K562 (cell line): Measurements from ENCODE around the gene PSMG3.

Experiments
- BMI1 ChIP-seq: fragments of 150-350 bp; IDR thresholded peaks from 2 replicates; pipeline ENCODE4 v1.6.1; 2014; ENCODE audit warnings: low read length
- CREB3L1 ChIP-seq: fragments of 450-650 bp; IDR thresholded peaks from 2 replicates; pipeline ENCODE4 v1.6.1; 2014; ENCODE audit warnings: low read depth, mild to moderate bottlenecking, moderate library complexity, borderline replicate concordance
- ESRRB ChIP-seq: fragments of 250-450 bp; sonication (Bioruptor Pico); IDR thresholded peaks from 2 replicates; pipeline ENCODE4 v1.5.0; 2020; ENCODE audit warnings: mild to moderate bottlenecking, moderate library complexity, borderline replicate concordance
- GABPB2 ChIP-seq: fragments of 250-450 bp; sonication (Bioruptor Pico); conservative IDR thresholded peaks from 2 replicates; pipeline ENCODE4 v1.5.1; 2021; ENCODE audit warnings: mild to moderate bottlenecking
- KLF16 ChIP-seq: IDR thresholded peaks from 2 replicates; pipeline ENCODE4 v1.6.1; 2016; ENCODE audit warnings: antibody characterized with exemption
- POLR2AphosphoS2 ChIP-seq: IDR thresholded peaks from 2 replicates; pipeline ENCODE4 v1.6.1; 2012; ENCODE audit warnings: low read length, improper control_type of control experiment
- RFX7 ChIP-seq: fragments of 250-450 bp; sonication (Bioruptor Pico); IDR thresholded peaks from 2 replicates; pipeline ENCODE4 v1.5.1; 2021; ENCODE audit warnings: mild to moderate bottlenecking
- SP1 ChIP-seq: sonication (generic); formaldehyde crosslinking; IDR thresholded peaks from 2 replicates; pipeline ENCODE4 v1.8.1; 2022; ENCODE audit warnings: mild to moderate bottlenecking, missing genetic modification reagents
- SUPT5H ChIP-seq: fragments of 450-650 bp; IDR thresholded peaks from 2 replicates; pipeline ENCODE4 v1.6.1; 2016
- ZNF12 ChIP-seq: sonication (generic); formaldehyde crosslinking; IDR thresholded peaks from 2 replicates; pipeline ENCODE4 v1.4.0; 2020; ENCODE audit warnings: mild to moderate bottlenecking, missing genetic modification reagents
- ZNF561 ChIP-seq: fragments of 450-650 bp; formaldehyde crosslinking; conservative IDR thresholded peaks from 2 replicates; pipeline ENCODE4 v1.4.0; 2020; ENCODE audit warnings: mild to moderate bottlenecking, moderate library complexity
- TF ChIP-seq, protein P1 (sequence below): fragments of 150-350 bp; IDR thresholded peaks from 2 replicates; pipeline ENCODE4 v1.6.1; 2014; ENCODE audit warnings: low read depth, mild to moderate bottlenecking, low read length, borderline replicate concordance
- TF ChIP-seq, protein P2 (sequence below): sonication (generic); formaldehyde crosslinking; IDR thresholded peaks from 2 replicates; pipeline ENCODE4 v1.8.0; 2022; ENCODE audit warnings: mild to moderate bottlenecking, missing genetic modification reagents
- TF ChIP-seq, protein P3 (sequence below), 3 experiments: IDR thresholded peaks in 2 of 3; conservative IDR thresholded peaks in 1 of 3; 2 replicates each; pipeline ENCODE4 v1.5.1; 2011 to 2012; ENCODE audit warnings: low read length in 3 of 3, mild to moderate bottlenecking in 3 of 3, control low read depth in 2 of 3, improper control_type of control experiment in 1 of 3, inconsistent platforms in 1 of 3, low read depth in 1 of 3, mixed read lengths in 1 of 3, moderate library complexity in 1 of 3; ENCODE audit not compliant: insufficient read depth in 2 of 3

GRCh38 chr7:1598286-1598685, 28.5 kb upstream of the PSMG3 start:
- no peak for TF ChIP-seq SP1 (CRISPR knock-in tag)
- TF ChIP-seq SUPT5H: no peak
- no peak for TF ChIP-seq ZNF12 (CRISPR knock-in tag)
- TF ChIP-seq POLR2AphosphoS2: no peak
- TF ChIP-seq CREB3L1: no peak
- TF ChIP-seq, protein P1, sequence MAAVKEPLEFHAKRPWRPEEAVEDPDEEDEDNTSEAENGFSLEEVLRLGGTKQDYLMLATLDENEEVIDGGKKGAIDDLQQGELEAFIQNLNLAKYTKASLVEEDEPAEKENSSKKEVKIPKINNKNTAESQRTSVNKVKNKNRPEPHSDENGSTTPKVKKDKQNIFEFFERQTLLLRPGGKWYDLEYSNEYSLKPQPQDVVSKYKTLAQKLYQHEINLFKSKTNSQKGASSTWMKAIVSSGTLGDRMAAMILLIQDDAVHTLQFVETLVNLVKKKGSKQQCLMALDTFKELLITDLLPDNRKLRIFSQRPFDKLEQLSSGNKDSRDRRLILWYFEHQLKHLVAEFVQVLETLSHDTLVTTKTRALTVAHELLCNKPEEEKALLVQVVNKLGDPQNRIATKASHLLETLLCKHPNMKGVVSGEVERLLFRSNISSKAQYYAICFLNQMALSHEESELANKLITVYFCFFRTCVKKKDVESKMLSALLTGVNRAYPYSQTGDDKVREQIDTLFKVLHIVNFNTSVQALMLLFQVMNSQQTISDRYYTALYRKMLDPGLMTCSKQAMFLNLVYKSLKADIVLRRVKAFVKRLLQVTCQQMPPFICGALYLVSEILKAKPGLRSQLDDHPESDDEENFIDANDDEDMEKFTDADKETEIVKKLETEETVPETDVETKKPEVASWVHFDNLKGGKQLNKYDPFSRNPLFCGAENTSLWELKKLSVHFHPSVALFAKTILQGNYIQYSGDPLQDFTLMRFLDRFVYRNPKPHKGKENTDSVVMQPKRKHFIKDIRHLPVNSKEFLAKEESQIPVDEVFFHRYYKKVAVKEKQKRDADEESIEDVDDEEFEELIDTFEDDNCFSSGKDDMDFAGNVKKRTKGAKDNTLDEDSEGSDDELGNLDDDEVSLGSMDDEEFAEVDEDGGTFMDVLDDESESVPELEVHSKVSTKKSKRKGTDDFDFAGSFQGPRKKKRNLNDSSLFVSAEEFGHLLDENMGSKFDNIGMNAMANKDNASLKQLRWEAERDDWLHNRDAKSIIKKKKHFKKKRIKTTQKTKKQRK: no peak
- no peak for TF ChIP-seq GABPB2 (CRISPR knock-in tag)
- no peak for TF ChIP-seq RFX7
- TF ChIP-seq KLF16: no peak
- no peak for TF ChIP-seq ZNF561 (CRISPR knock-in tag)
- no peak for TF ChIP-seq ESRRB (CRISPR knock-in tag)
- TF ChIP-seq, protein P2, sequence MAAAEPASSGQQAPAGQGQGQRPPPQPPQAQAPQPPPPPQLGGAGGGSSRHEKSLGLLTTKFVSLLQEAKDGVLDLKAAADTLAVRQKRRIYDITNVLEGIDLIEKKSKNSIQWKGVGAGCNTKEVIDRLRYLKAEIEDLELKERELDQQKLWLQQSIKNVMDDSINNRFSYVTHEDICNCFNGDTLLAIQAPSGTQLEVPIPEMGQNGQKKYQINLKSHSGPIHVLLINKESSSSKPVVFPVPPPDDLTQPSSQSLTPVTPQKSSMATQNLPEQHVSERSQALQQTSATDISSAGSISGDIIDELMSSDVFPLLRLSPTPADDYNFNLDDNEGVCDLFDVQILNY (CRISPR knock-in tag): no peak
- TF ChIP-seq, protein P3, sequence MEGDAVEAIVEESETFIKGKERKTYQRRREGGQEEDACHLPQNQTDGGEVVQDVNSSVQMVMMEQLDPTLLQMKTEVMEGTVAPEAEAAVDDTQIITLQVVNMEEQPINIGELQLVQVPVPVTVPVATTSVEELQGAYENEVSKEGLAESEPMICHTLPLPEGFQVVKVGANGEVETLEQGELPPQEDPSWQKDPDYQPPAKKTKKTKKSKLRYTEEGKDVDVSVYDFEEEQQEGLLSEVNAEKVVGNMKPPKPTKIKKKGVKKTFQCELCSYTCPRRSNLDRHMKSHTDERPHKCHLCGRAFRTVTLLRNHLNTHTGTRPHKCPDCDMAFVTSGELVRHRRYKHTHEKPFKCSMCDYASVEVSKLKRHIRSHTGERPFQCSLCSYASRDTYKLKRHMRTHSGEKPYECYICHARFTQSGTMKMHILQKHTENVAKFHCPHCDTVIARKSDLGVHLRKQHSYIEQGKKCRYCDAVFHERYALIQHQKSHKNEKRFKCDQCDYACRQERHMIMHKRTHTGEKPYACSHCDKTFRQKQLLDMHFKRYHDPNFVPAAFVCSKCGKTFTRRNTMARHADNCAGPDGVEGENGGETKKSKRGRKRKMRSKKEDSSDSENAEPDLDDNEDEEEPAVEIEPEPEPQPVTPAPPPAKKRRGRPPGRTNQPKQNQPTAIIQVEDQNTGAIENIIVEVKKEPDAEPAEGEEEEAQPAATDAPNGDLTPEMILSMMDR (IDR thresholded peaks at IDR 0.05 in 2 of 3, conservative IDR thresholded peaks at IDR 0.05 in 1 of 3; ENCODE audit: insufficient read depth in 2 of 3, low read depth in 1 of 3, low read length in 3 of 3): no peak
- TF ChIP-seq BMI1: no peak
